ENCODE measurements around the gene GDPD5.
"Not testable (repeated sequence)": the region's sequence is repeated elsewhere in the genome, so short reads cannot be mapped to it uniquely, and the experiment has no call there.

The GDPD5 gene

DNA sequence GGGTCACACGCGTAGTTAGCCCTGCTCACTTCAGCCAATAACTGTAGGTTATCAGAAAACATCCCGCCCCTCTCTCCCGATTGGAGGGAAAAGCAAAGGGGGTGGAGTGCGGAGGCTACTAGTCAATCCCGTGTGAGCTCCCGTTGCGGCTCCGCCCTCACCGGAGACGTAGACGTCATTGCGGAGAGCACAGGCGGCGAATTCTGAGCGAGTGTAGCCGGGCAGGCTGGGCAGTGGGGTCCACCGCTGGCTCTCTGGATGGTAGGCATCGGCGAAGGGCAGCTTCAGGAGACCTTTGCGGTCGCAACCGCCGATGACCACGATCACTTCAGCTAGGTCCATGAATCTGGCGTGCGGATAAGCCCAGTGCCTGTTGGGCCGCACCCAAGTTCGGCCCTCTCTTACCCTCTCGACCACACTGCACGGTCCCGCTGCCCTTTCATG is 97.4 kb downstream of the GDPD5 start:
- no peak for FAIRE-seq

DNA sequence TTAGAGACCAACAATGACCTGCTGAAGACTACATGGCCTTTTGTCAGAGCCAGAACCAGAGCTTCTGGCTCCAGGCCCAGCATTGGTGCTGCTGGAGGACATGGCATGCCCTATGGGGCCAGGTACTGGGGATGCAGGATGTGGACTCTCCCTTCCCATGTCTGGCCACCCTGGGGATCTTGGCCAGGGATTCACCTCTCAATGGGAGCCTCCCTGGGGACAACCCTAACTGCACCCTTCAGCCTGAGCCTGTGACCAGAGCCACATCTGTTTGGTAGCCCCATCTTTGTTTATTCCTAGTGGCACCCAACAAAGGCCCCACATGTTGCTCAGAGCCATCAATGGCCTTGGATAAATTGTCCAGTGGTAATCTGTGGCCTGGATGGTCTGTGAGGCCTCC is 98.6 kb downstream of the GDPD5 start:
- FAIRE-seq: no peak

DNA sequence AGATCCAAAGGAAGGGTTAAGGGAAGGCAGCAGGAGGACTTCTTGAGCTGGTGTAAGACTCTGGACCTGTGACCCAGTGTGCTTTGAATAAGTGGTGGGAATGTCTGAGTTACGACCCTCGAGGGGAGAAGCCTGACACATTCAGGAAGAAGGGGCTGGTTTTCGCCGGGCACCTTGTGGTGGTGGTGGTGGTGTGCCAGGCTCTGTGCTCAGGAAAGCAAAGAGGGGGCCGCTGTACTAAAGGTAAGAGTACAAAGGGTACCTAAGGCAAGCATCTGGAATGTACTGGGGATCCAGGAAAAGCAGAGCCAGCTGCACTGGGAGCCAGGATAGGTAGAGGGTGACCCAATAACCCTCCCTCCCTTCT is 99.0 kb downstream of the GDPD5 start:
- no peak for FAIRE-seq

DNA sequence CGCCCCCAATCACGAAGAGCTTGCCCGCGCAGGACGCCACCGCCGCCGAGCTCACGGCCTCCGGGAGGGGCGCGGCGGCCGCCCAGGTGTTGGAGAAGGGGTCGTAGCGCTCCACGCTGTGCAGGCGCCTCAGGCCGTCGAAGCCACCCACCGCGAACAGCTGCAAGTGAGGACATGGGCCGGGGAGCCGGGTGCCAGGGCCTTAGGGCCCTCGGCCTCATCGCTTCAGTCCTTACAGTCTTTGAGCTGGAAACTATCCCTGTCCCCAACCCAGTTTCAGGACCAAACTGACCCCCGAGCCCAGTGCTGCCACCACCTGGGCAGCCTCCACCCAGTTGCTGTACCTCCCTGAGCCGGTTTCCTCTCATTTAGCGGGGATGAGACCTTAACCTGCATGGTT is 100.3 kb downstream of the GDPD5 start:
- no peak for FAIRE-seq

DNA sequence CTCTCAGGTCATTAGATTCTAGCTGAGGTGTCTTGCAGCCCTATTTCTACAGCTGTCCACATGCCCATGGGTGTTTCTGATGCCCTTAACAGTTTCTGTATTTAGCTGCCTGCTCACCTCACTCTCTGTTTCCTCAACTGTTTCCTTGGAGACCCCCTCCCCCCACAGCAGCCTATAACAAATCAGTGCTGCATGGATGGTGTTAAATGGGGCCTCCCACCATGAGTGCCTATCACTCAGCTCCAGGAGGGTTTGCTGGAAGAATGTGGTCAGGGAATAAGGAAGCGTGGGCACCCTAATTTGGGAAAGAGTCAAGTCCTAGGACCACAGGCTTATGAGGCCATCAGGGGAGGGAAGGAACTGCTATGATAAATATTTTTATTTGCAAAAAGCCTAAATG is 101.3 kb downstream of the GDPD5 start:
- FAIRE-seq: no peak

DNA sequence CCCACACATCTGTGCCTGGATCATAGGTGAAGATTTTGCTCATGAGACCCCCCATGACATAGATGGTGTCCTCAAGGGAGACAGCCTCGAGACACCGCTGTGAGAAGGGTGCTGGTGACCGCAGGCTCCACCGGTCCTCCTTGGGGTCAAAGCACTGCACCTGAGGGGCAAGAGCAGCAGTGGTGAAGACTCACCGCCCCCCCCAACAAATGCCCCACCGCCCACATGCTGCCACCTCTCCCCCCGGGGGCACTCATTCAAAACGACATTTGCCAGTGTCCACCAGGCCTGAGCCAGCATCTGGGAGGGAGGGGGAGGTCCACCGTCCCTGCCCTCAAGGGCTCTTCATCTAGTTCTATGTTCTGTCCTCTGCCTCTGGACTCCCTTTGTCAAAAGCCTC is 102.0 kb downstream of the GDPD5 start:
- no peak for FAIRE-seq

DNA sequence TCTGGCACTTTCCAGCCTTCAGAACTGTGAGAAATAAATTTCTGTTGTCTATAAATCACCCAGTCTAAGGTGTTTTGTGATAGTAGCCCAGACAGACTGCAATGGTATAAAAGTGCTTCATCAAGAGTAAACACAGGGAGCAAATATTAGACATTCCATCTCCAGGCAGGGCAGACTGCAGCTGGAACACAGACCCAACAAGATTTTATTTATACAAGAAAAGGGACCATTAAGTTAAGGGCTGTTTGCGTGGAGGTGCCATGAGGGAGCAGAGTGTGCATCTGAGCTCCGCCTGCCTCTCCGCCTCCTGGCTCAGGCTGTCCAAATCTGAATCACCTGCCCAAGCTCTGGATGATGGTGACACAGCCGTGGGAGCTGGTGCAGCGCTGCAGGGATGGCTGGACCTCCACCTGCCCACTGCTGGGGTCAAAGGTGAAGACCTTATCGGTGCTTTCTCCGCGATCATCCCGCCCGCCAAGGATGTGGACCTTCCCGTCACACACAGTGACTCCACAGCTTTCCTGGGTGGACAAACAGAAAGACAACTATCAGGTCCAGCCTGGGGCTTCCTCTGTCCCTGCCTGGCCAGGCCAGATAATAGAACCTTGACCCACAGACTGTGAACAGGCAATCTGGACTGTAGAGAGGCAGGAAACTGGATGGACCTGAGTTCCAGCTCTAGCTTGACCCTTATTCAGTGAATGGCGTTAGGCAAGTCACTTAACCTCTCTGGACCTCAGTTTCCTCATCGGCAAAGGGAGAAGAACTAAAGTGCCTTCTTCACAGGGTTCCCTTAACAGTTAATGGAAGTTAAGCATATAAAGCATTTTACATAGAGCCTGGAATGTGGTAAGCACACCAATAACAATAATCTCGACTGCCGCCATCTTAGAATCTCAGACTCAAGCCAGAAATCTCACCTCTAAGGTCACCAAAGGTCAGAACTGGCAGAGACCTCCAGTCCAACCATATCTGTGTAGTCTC is 103.2 kb downstream of the GDPD5 start:
- FAIRE-seq: no peak

DNA sequence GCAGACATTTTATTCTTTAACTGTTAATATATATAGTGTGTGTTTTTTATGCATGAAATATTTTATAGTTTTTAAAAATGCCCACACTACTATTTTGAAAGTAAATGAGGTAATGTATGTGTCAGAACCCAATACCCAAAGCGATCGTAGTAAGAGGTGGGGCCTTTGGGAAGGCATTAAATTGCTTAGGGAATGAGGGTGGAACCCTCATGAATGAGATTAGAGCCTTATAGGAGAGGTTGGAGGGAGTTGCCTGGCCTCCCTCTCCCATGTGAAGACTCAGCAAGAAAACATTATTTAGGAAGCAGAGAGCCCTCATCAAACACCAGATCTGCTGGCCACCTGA is 103.9 kb downstream of the GDPD5 start:
- no peak for FAIRE-seq

DNA sequence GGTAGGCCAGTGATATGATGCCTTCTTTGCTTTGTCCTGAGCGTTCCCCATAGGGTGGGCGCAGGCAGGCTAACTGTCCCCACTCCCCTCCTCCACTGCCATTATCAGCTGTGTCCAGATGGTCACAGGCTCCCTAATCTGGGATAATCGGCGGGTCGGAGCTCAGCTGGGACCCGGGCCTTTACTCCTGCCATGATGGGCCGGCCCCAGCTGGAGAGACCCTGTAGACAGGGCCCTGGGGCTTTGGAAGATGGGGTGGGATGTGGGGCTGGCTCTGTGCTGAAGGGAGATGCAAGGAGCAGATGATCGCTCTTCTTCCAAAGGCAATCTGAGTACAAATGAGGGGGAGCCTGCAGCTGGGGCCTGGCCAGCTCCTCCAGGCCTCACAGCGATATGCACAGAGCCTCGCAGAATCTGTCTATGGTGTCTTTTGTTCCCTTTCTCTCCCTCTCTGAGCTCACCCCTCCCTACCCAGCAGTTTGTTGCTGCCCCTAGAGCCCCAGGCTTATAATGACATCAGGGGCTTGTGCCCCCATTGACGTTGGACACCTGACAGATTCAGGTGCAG is 104.6 kb downstream of the GDPD5 start:
- FAIRE-seq: no peak

DNA sequence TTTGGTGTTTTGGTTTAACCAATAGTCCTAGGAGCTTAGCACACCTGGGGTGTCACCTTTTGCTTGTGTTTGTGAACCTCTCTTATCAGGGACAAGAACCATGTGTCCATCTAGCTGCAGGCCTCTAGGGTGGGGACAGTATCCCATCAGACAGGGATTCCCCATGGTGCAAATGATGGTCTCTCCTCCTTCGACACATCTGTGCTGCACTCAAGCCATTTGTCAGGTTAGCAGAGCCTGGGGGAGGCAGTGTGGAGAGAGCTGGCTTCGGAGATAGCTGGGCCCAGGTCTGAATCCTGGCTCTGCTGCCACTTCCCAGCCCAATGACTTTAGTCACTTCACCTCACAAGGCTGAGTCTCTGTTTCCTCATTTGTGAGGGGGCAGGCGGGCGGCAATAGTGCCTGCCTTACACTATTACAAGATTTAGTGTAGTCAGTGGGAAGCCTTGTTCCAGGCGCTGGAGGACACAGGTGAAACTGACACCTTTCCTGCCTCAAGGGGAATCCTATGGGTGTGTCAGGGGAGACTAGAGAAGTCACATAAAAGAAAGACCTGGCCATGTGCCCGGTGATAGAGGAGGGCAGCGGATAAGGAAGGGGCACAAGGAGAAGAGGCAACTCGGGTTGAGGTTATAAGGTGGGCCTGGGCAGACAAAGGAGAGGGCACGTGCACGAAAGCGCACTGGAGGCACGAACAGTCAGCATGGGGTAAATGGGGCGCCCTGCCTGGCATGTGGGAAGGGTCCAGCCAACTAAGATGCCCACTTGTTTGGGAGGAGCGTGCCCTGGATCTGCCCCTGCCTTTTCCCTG is 105.3 kb downstream of the GDPD5 start:
- no peak for FAIRE-seq

DNA sequence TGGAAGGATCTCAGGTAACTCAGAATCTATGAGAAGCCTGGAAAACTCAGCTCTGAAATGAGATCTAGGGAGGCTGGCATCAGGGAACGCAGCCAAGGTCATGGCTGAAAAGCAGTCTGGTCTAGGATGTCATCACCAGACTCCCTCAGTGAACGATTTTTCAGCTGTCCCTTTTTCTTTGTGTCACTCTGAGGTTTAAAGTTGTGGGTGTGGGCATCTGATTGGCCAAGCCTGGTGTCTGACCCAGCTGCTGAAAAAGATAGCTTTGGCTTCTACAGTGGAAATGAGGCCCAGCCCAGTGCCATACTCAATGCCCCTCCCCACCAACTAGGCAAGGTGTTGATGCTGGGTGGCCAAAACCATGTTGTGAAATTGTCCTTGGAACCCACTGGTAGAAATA is 111.9 kb downstream of the GDPD5 start:
- no peak for FAIRE-seq

DNA sequence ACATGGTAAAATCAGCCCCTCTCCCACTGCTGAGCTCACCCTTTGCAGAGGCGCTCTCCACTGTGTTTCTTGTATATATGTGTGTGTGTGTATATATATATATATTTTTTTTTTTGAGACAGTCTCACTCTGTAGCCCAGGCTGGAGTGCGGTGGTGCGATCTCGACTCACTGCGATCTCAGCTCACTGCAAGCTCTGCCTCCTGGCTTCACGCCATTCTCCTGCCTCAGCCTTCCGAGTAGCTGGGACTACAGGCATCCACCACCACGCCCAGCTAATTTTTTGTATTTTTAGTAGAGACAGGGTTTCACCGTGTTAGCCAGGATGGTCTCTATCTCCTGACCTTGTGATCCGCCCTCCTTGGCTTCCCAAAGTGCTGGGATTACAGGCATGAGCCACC is 112.6 kb downstream of the GDPD5 start:
- FAIRE-seq: not testable (repeated sequence)

DNA sequence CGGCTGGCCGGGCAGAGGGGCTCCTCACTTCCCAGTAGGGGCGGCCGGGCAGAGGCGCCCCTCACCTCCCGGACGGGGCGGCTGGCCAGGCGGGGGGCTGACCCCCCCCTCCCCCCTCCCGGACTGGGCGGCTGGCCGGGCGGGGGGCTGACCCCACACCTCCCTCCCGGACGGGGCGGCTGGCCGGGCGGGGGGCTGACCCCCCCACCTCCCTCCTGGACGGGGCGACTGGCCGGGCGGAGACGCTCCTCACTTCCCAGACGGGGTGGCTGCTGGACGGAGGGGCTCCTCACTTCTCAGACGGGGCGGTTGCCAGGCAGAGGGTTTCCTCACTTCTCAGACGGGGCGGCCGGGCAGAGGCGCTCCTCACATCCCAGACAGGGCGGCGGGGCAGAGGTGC is 115.8 kb downstream of the GDPD5 start:
- FAIRE-seq: not testable (repeated sequence)

DNA sequence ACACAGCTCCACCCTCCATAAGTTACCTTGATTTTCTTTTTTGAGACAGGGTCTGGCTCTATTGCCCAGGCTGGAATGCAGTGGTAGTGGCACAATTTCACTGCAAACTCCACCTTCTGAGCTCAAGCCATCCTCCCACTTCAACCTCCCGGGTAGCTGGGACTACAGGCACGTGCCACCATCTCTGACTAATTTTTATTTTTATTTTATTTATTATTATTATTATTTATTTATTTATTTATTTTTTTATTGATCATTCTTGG is 116.9 kb downstream of the GDPD5 start:
- no peak for FAIRE-seq

DNA sequence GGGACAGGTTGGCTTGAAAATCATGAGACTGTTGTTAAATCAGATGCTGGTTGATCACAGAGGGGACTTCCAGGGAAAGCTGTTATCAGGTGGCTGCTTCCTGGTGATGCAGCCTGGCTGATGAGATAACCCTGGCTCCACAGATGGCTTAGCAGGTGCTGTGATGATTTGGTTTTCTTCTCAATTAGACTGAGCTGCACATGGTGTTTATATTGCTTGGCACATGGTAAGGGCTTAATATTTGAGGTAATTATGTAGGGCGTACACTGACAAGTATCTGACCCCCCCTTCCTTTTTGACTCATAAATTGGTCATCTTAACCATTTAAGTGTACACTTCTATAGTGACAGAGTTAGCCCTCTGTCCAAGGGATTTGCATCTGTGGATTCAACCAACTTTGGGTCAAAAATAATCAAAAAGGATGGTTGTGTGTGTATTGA is 119.4 kb downstream of the GDPD5 start:
- FAIRE-seq: no peak

DNA sequence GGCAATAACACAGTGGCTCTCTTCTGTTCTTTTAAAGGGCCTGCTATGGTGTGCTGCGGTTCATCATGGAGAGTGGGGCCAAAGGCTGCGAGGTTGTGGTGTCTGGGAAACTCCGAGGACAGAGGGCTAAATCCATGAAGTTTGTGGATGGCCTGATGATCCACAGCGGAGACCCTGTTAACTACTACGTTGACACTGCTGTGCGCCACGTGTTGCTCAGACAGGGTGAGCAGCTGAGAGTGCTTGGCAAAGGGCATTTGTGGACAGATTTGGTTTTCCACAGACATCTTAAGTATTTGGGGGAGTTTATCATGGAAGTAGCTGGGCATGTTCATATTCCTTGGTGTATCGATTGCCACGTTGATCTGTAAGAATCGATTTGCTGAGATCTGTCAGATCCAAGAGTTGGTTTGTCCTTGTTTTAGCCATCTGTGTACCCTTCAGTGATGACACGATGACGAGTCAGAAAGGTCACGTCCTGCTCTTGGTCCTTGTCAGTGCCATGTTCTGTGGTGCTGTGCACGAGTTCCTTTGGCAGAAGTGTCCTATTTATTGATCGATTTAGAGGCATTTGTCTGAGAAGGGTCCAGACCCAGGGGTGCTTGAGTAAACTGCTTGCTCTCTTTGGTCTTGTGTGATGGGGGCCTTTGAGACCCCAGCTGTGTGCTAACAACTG is 121.6 kb downstream of the GDPD5 start:
- no peak for FAIRE-seq

DNA sequence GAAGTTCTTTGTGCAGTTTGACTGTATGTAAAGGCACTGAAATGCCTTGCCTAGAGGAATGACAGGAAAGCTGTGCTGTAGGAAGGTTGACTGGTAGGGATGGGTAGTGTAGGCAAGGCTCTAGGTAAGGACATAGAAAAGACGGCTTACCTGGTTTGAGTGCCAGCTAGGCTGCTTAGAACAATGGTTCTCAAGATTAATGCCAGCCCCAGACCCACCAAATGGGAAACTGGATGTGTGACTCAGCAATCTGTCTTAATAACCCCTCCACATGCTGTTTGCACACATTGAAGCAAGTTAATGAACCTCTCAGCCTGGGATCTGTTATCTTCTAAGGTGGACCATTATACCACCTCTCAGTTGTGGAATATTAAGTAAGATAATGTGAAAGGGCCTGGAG is 122.7 kb downstream of the GDPD5 start:
- FAIRE-seq: no peak

DNA sequence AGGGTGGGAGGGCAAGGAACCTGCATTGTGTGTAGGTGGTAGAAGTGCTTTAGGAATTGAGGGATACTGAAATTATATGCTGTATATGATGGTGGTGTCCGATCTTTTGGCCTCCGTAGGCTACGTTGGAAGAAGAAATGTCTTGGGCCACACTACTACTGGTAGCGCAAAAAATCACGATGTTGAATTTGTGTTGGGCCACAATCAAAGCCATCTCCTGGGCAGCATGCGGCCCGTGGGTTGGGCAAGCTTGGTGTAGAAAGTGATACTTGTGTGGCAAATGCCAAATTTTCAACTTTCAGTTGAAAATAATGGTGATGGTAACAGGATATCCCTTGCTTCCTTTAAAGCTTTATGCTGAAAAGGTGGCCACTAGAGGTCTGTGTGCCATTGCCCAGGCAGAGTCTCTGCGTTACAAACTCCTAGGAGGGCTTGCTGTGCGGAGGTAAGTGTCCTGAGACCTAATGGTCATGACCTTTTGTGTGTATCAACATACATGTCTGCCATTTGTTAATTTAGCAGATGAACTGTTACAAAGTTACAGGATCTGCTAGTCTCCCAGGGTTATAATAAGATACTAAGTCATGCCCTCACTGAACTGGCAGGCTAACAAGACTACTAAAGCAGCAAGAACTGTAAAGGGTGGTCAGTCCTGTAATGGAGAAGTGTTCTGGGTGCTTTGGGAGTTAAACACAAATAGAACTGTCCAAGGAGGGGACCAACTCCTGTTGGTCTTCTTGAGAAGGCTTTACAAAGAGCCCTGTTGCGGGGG is 123.6 kb downstream of the GDPD5 start:
- no peak for FAIRE-seq

DNA sequence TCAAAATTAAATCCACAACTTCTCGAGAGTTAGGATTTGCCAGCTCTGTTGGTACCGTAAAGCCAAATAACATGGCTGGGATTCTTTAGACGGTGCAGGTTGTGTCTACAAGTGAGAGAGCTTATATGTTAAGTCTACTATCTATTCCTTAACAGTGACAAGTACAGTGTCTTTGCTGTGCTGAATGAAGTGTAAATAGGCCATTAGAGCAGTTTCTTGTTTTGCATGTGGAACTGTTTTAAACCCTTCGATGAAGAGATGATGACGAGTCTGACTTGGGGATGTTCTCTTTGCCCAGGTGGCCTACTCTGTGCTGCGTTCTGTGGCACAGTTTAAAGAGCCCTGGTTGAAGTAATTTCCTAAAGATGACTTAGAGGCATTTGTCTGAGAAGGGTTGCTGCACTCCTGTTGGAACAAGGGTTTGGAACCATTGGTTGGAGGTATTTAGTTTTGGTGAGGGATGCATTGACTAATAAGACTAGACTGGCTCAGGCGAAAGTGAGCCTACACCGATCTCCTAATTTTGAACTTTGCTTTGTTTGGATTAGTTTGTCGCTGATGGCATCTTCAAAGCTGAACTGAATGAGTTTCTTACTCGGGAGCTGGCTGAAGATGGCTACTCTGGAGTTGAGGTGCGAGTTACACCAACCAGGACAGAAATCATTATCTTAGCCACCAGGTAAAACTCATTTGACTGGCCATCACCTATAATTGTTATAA is 125.4 kb downstream of the GDPD5 start:
- FAIRE-seq: no peak

DNA sequence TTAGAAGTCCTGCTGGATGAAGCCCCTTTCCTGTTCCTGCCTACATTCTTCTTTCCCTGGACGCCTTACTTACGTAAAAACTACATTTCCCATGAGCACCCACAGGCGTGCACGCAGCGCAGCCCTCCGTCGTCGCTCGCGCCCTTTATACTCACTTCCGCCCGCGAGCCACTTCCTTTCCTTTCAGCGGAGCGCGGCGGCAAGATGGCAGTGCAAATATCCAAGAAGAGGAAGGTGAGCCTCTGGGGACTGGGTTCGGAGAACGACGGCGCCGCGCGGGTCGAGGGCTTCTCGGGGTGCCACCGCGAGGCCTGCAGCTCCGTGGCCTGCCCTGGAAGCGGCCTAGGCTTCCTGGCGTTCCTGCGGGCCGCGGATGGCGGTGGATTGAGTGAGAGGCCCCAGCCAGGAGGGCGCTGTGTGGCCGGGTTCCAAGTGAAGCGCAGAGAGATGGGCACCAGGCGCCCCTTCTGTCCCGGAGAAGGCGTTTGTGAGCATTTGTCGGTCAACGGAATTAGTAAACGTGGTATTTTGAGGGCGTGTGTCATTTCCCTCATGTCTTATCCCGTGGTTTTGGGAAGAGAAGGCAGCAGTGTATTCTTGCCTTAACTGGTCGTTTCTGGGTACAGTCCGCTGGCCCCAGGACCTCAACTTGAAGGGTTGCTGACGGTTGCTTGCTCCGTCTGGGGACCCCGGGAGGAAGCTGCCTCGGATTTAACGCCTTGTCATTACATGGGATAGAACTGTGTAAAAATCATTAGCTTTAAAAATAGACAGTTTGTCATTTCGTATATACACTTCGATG is 126.2 kb downstream of the GDPD5 start, which contains the start of gene RPS3:
Gene RPS3, plus strand, starts transcription at position 175 of the 802 bp plus-strand sequence. Its CDS starts 30 bp downstream, at position 205.
- FAIRE-seq: no peak

DNA sequence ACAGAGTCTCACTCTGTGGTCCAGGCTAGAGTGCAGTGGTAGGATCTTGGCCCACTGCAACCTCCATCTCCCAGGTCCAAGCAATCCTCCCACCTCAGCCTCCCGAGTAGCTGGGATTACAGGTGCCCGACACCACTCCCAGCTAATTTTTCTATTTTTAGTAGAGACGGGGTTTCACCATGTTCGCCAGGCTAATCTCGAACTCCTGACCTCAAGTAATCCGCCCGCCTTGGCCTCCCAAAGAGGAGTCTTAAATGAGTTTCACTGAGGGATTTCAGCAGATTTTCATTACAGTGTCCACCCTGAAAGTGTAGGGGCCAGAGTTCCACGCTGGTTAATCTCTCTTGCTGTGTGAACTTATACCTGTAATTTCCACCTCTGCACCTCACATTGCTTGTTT is 126.8 kb downstream of the GDPD5 start:
- no peak for FAIRE-seq

All from colon (tissue), 2 donors.